ENCODE results near the gene SCML2. TPM values are rescaled to one million over a fixed set of nuclear protein-coding genes. Genes with fewer than 3 reads are reported as not detected.
A peak's percentile ranks its signal among the peaks of the same experiment; 100 is the strongest.

The SCML2 gene
- polyA plus RNA-seq (2013, experiment 1 of 2) = 9.7 TPM
- polyA plus RNA-seq (2013, experiment 2 of 2) = 9.5 TPM

DNA sequence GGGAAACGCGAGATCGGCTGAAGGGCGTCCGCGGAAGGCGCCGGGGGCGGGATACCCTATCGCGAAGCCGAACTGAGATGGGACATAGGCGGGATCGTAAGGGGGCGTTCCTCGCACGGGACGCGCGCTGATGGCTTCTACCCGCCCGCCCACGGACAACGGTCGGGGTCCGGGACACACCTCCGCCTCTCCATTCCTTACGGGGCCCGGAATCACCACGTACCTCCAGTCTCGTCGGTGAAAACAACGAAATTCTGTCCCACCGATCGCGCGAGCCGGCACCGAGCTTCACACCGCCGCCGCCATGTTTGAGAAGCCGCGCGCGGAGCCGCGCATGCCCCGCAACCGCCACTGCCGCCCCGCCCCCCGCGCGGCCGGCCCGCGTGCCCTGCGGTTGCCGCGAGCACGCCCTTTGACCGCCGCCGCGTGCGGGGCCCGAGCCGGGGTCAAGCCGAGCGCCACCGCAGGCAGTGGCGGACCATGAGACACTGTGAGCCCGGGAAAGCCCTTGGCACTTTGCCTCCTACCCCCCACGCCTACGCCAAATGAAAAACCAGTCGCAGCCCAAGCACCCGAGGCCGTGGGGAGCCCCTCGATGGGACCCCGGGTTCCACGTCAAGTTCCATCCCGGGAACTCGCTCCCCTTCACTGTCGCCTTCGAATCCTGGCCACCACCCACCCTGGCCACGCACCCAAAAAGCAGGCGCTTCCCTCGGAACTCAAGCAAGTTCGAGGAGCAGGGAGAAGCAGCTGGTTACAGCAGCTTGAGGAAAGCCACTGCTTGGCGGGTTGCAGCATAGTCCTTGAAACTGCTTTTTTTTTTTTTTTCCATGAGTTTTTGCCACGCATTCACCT lies at the start of gene SCML2:
Gene SCML2, minus strand, starts transcription at position 320 of the 855 bp plus-strand sequence. CDS start 20,617 bp downstream, outside the sequence.
- H3K56ac ChIP-seq (ENCODE audit: low read length) = peak within 1 kb of the TSS; percentile 81

DNA sequence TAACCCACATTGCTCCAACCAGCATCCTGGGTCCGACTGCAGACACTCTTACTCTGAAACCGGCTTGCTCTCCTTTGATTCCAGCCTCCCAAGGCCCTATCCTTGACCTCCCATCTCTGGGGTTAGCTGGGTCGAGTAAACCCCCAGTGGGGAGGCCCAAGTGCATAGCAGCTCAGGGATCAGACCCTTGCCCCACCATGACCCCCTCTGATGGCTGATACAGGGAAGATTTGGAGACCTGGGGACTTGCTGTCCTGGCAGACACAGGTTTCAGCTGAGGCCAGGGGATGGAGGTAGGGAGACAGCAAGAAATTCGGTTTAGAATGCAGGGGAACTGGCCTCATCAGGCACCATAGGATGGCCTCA lies 47.3 kb upstream of the SCML2 start:
- no peak overlapping the region for H3K23ac ChIP-seq (ENCODE audit: low read length)

More for the DNA sequence above, at the start of gene SCML2:
- Histone ChIP-seq H3K4ac (ENCODE audit: low read depth, low read length) (peak within 1 kb of the TSS; percentile 62), H2BK5ac (ENCODE audit: low read length) (no peak within 1 kb of the TSS), H3K36me3 (ENCODE audit: control insufficient read depth, insufficient read depth, low read length) (no peaks in the 10 kb centered on the region), H2AK5ac (ENCODE audit: low read length) (no peak within 1 kb of the TSS), H3K27ac (ENCODE audit: low read depth, low read length) (peak within 1 kb of the TSS; percentile 36), H3K27me3 (ENCODE audit: insufficient read depth, low read length, poor library complexity) (no peaks in the 10 kb centered on the region), H2BK15ac (replicated peaks; ENCODE audit: low read depth) (no peak within 1 kb of the TSS), H3K4me2 (ENCODE audit: low read length) (peak within 1 kb of the TSS; percentile 23), H3K79me1 (ENCODE audit: low read length) (no peaks in the 10 kb centered on the region), H3K4me1 (ENCODE audit: control insufficient read depth, low read depth, low read length) (no peaks in the 10 kb centered on the region), H3K23ac (ENCODE audit: low read length) (no peak within 1 kb of the TSS), H3K4me3 (ENCODE audit: low read length) (peak within 1 kb of the TSS; percentile 25), H4K5ac (ENCODE audit: low read length) (no peak within 1 kb of the TSS), H4K8ac (ENCODE audit: low read depth, low read length) (peak within 1 kb of the TSS; percentile 65), H3K9ac (ENCODE audit: low read length) (peak within 1 kb of the TSS; percentile 40), H3K79me2 (ENCODE audit: control insufficient read depth, insufficient read depth, low read length) (no peaks in the 10 kb centered on the region), H2BK120ac (ENCODE audit: low read depth, low read length) (no peak within 1 kb of the TSS), H3K18ac (ENCODE audit: low read length) (peak within 1 kb of the TSS; percentile 93)
- WGBS (ENCODE audit: extremely low coverage, insufficient coverage, low lambda C conversion rate) = no CpG with 5 or more reads among the region's 92 CpGs
- DNase-seq = peak; percentile 39

DNA sequence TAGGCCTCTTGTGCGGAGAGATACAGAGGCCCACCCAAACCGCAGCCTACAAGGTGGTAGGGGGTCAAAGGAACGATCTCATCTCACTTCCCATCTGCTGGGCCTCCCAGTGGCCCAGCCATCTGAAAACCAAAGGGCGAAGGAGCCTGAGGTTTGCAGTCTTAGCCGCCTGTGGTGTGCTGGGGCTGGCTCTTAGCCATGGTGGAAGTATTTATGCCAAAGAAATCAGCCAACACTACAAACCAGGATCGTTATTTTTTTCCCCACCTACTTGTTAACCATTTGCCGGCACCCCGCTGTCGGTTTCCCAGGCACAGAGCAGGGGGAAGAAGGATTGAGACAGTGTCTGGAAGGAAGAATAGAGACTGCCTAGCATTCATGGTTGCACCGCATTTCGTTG lies 40.0 kb upstream of the SCML2 start:
- Histone ChIP-seq H2BK15ac (replicated peaks; ENCODE audit: low read depth) (no peak overlapping the region), H3K4me2 (ENCODE audit: low read length) (no peak overlapping the region), H2BK5ac (ENCODE audit: low read length) (no peak overlapping the region), H3K79me2 (ENCODE audit: control insufficient read depth, insufficient read depth, low read length) (no peaks in the 10 kb centered on the region), H3K4me3 (ENCODE audit: low read length) (no peak overlapping the region), H3K36me3 (ENCODE audit: control insufficient read depth, insufficient read depth, low read length) (no peaks in the 10 kb centered on the region), H3K56ac (ENCODE audit: low read length) (no peak overlapping the region), H2AK5ac (ENCODE audit: low read length) (no peak overlapping the region), H3K79me1 (ENCODE audit: low read length) (no peaks in the 10 kb centered on the region), H4K8ac (ENCODE audit: low read depth, low read length) (no peak overlapping the region), H3K27me3 (ENCODE audit: insufficient read depth, low read length, poor library complexity) (no peaks in the 10 kb centered on the region), H3K9ac (ENCODE audit: low read length) (no peak overlapping the region), H3K4me1 (ENCODE audit: control insufficient read depth, low read depth, low read length) (no peaks in the 10 kb centered on the region), H3K18ac (ENCODE audit: low read length) (no peak overlapping the region), H3K4ac (ENCODE audit: low read depth, low read length) (no peak overlapping the region), H2BK120ac (ENCODE audit: low read depth, low read length) (no peak overlapping the region), H3K27ac (ENCODE audit: low read depth, low read length) (no peak overlapping the region), H3K23ac (ENCODE audit: low read length) (no peak overlapping the region), H4K5ac (ENCODE audit: low read length) (no peak overlapping the region)
- no CpG with 5 or more reads among the region's 11 CpGs for WGBS (ENCODE audit: extremely low coverage, insufficient coverage, low lambda C conversion rate)
- DNase-seq = no peak

More for the DNA sequence above, 47.3 kb upstream of the SCML2 start:
- no peak overlapping the region for H3K18ac ChIP-seq (ENCODE audit: low read length)
- H3K4ac ChIP-seq (ENCODE audit: low read depth, low read length) = no peak overlapping the region
- H4K5ac ChIP-seq (ENCODE audit: low read length) = no peak overlapping the region
- no peak overlapping the region for H3K4me3 ChIP-seq (ENCODE audit: low read length)
- H2BK5ac ChIP-seq (ENCODE audit: low read length) = no peak overlapping the region
- H2BK15ac ChIP-seq (replicated peaks; ENCODE audit: low read depth) = no peak overlapping the region
- H4K8ac ChIP-seq (ENCODE audit: low read depth, low read length) = no peak overlapping the region
- no peak overlapping the region for H3K4me2 ChIP-seq (ENCODE audit: low read length)
- H3K27ac ChIP-seq (ENCODE audit: low read depth, low read length) = no peak overlapping the region
- no peak overlapping the region for H3K9ac ChIP-seq (ENCODE audit: low read length)
- H3K56ac ChIP-seq (ENCODE audit: low read length) = no peak overlapping the region
- no peak overlapping the region for H2BK120ac ChIP-seq (ENCODE audit: low read depth, low read length)
- H3K79me1 ChIP-seq (ENCODE audit: low read length) = no peaks in the 10 kb centered on the region
- DNase-seq = no peak
- H3K27me3 ChIP-seq (ENCODE audit: insufficient read depth, low read length, poor library complexity) = no peaks in the 10 kb centered on the region
- no peaks in the 10 kb centered on the region for H3K79me2 ChIP-seq (ENCODE audit: control insufficient read depth, insufficient read depth, low read length)
- no CpG with 5 or more reads among the region's 4 CpGs for WGBS (ENCODE audit: extremely low coverage, insufficient coverage, low lambda C conversion rate)
- H3K36me3 ChIP-seq (ENCODE audit: control insufficient read depth, insufficient read depth, low read length) = no peaks in the 10 kb centered on the region
- H2AK5ac ChIP-seq (ENCODE audit: low read length) = no peak overlapping the region
- no peaks in the 10 kb centered on the region for H3K4me1 ChIP-seq (ENCODE audit: control insufficient read depth, low read depth, low read length)

DNA sequence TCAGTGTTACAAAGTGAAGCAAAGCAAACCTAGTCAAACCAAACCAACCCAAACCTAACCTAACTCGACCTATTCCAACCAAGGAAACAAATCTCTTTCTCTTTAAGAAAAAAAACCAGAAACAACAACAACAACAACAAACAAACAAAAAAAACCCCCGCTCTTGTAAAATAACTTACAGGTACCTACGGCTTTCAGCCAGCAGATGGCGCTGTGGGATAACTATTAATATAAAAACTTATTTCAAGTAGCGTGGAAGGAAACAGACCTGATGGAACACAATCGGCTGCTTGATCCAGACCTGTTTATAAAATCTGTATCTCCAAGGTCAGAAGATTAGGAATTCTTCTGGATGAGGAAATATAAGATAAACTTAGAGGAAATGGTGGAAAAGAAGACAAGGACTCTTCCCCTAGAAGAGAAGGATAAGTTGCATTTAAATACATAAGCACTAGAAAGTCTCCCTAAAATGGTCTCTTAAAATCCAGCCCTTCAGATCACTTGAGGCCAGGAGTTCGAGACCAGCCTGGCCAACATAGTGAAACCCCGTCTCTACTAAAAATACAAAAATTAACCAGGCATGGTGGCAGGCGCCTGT lies 36.6 kb upstream of the SCML2 start:
- H2BK120ac ChIP-seq (ENCODE audit: low read depth, low read length) = no peak overlapping the region
- no peak overlapping the region for H2AK5ac ChIP-seq (ENCODE audit: low read length)
- H3K56ac ChIP-seq (ENCODE audit: low read length) = no peak overlapping the region
- no peak overlapping the region for H3K4me3 ChIP-seq (ENCODE audit: low read length)
- no peaks in the 10 kb centered on the region for H3K79me2 ChIP-seq (ENCODE audit: control insufficient read depth, insufficient read depth, low read length)
- H4K8ac ChIP-seq (ENCODE audit: low read depth, low read length) = no peak overlapping the region
- no peak overlapping the region for H3K4ac ChIP-seq (ENCODE audit: low read depth, low read length)
- no peak overlapping the region for H3K27ac ChIP-seq (ENCODE audit: low read depth, low read length)
- peak; percentile 46 for DNase-seq
- no peak overlapping the region for H3K9ac ChIP-seq (ENCODE audit: low read length)
- H3K79me1 ChIP-seq (ENCODE audit: low read length) = no peaks in the 10 kb centered on the region
- H2BK5ac ChIP-seq (ENCODE audit: low read length) = no peak overlapping the region
- H2BK15ac ChIP-seq (replicated peaks; ENCODE audit: low read depth) = no peak overlapping the region
- no peaks in the 10 kb centered on the region for H3K36me3 ChIP-seq (ENCODE audit: control insufficient read depth, insufficient read depth, low read length)
- H3K4me1 ChIP-seq (ENCODE audit: control insufficient read depth, low read depth, low read length) = no peaks in the 10 kb centered on the region
- no peak overlapping the region for H3K4me2 ChIP-seq (ENCODE audit: low read length)
- no peak overlapping the region for H3K23ac ChIP-seq (ENCODE audit: low read length)
- no peak overlapping the region for H4K5ac ChIP-seq (ENCODE audit: low read length)
- H3K27me3 ChIP-seq (ENCODE audit: insufficient read depth, low read length, poor library complexity) = no peaks in the 10 kb centered on the region
- no peak overlapping the region for H3K18ac ChIP-seq (ENCODE audit: low read length)
- WGBS (ENCODE audit: extremely low coverage, insufficient coverage, low lambda C conversion rate) = no CpG with 5 or more reads among the region's 9 CpGs

DNA sequence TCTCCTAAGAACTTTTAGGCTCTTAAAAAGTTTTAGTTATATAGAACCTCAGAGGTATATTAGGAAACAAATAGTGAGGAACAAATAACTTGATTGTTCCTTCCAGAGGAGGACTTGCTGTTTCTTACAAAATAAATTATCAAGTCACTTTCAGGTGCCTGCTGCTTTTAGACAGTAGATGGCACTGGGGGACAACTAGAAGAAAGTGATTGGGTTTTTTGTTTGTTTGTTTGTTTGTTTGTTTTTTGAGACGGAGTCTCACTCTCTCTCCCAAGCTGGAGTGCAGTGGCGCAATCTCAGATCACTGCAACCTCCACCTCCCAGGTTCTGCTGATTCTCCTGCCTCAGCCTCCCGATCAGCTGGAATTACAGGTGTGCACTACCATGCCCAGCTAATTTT lies 35.5 kb upstream of the SCML2 start:
- H3K56ac ChIP-seq (ENCODE audit: low read length) = no peak overlapping the region

More for the DNA sequence above, 35.5 kb upstream of the SCML2 start:
- Histone ChIP-seq H3K79me2 (ENCODE audit: control insufficient read depth, insufficient read depth, low read length) (no peaks in the 10 kb centered on the region), H3K27ac (ENCODE audit: low read depth, low read length) (no peak overlapping the region), H3K4me1 (ENCODE audit: control insufficient read depth, low read depth, low read length) (no peaks in the 10 kb centered on the region), H4K8ac (ENCODE audit: low read depth, low read length) (no peak overlapping the region), H2BK15ac (replicated peaks; ENCODE audit: low read depth) (no peak overlapping the region), H2BK120ac (ENCODE audit: low read depth, low read length) (no peak overlapping the region), H3K9ac (ENCODE audit: low read length) (no peak overlapping the region), H3K36me3 (ENCODE audit: control insufficient read depth, insufficient read depth, low read length) (no peaks in the 10 kb centered on the region), H2AK5ac (ENCODE audit: low read length) (no peak overlapping the region), H3K27me3 (ENCODE audit: insufficient read depth, low read length, poor library complexity) (no peaks in the 10 kb centered on the region), H3K18ac (ENCODE audit: low read length) (no peak overlapping the region), H3K4ac (ENCODE audit: low read depth, low read length) (no peak overlapping the region), H3K23ac (ENCODE audit: low read length) (no peak overlapping the region), H3K4me2 (ENCODE audit: low read length) (no peak overlapping the region), H3K79me1 (ENCODE audit: low read length) (no peaks in the 10 kb centered on the region), H2BK5ac (ENCODE audit: low read length) (no peak overlapping the region), H4K5ac (ENCODE audit: low read length) (no peak overlapping the region), H3K4me3 (ENCODE audit: low read length) (no peak overlapping the region)
- no CpG with 5 or more reads among the region's 3 CpGs for WGBS (ENCODE audit: extremely low coverage, insufficient coverage, low lambda C conversion rate)
- DNase-seq = peak; percentile 29
